ENCODE measurements around the gene FLRT1. TPM values are rescaled to one million over a fixed set of nuclear protein-coding genes. Genes with fewer than 3 reads are reported as not detected.

The FLRT1 gene
- total RNA-seq, 1 donor from 2014 or later, result 0.26 TPM

DNA sequence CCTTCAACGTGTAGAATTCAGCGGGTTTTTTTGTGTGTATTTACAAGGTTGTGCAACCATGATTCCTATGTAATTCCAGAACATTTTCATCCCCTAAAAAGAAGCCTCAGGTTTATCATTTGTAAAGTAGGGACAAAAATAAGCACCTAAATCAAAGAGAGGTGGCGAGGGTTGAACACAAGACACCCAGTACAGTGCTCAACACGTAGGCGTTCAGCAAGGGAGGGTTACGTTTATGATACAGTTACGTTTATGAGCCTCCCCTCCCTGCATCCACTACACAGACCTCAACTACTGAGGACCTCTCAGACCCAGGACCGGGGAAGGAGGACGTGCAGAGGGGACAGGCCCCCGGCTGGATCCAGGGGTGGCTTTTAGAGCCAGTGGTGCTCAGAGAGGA lies 44.7 kb downstream of the FLRT1 start:
- FAIRE-seq (no peak), DNase-seq (ENCODE audit: low read depth) (no peak)
- TF ChIP-seq, protein P1, sequence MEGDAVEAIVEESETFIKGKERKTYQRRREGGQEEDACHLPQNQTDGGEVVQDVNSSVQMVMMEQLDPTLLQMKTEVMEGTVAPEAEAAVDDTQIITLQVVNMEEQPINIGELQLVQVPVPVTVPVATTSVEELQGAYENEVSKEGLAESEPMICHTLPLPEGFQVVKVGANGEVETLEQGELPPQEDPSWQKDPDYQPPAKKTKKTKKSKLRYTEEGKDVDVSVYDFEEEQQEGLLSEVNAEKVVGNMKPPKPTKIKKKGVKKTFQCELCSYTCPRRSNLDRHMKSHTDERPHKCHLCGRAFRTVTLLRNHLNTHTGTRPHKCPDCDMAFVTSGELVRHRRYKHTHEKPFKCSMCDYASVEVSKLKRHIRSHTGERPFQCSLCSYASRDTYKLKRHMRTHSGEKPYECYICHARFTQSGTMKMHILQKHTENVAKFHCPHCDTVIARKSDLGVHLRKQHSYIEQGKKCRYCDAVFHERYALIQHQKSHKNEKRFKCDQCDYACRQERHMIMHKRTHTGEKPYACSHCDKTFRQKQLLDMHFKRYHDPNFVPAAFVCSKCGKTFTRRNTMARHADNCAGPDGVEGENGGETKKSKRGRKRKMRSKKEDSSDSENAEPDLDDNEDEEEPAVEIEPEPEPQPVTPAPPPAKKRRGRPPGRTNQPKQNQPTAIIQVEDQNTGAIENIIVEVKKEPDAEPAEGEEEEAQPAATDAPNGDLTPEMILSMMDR (IDR thresholded peaks at IDR 0.05; ENCODE audit: insufficient read depth, low read length, severe bottlenecking), result no peak
- Histone ChIP-seq H3K4me3 (ENCODE audit: low read depth, low read length) (no peak overlapping the region), H3K36me3 (ENCODE audit: control insufficient read depth, insufficient read depth, low read length) (no peaks in the 10 kb centered on the region), H3K27me3 (ENCODE audit: control insufficient read depth, insufficient read depth, low read length) (peaks cover 7% of the 10 kb centered on the region)

- H3K36me3 ChIP-seq (ENCODE audit: control insufficient read depth, insufficient read depth, low read length), result no peaks in the 10 kb centered on the region
- DNase-seq (ENCODE audit: low read depth) (no peak), FAIRE-seq (no peak)
- peaks cover 7% of the 10 kb centered on the region for H3K27me3 ChIP-seq (ENCODE audit: control insufficient read depth, insufficient read depth, low read length)
- TF ChIP-seq, protein P1 (IDR thresholded peaks at IDR 0.05; ENCODE audit: insufficient read depth, low read length, severe bottlenecking), result no peak
- no peak overlapping the region for H3K4me3 ChIP-seq (ENCODE audit: low read depth, low read length)
Measured at GRCh38 chr11:64081745-64082442, 46.2 kb downstream of the FLRT1 start.

GRCh38 chr11:64083398-64084080 lies 47.8 kb downstream of the FLRT1 start:
- TF ChIP-seq, protein P1 (IDR thresholded peaks at IDR 0.05; ENCODE audit: insufficient read depth, low read length, severe bottlenecking), result no peak
- no peak for FAIRE-seq
- no peak for DNase-seq (ENCODE audit: low read depth)
- Histone ChIP-seq H3K4me3 (ENCODE audit: low read depth, low read length) (no peak overlapping the region), H3K27me3 (ENCODE audit: control insufficient read depth, insufficient read depth, low read length) (peaks cover 9% of the 10 kb centered on the region), H3K36me3 (ENCODE audit: control insufficient read depth, insufficient read depth, low read length) (no peaks in the 10 kb centered on the region)

- FAIRE-seq (no peak), DNase-seq (ENCODE audit: low read depth) (no peak)
- TF ChIP-seq, protein P1 (IDR thresholded peaks at IDR 0.05; ENCODE audit: insufficient read depth, low read length, severe bottlenecking), result no peak
- Histone ChIP-seq H3K27me3 (ENCODE audit: control insufficient read depth, insufficient read depth, low read length) (peaks cover 9% of the 10 kb centered on the region), H3K4me3 (ENCODE audit: low read depth, low read length) (no peak overlapping the region), H3K36me3 (ENCODE audit: control insufficient read depth, insufficient read depth, low read length) (no peaks in the 10 kb centered on the region)
Measured at GRCh38 chr11:64084146-64084950, 48.6 kb downstream of the FLRT1 start.

GRCh38 chr11:64084951-64085710 lies 49.4 kb downstream of the FLRT1 start:
- TF ChIP-seq, protein P1 (IDR thresholded peaks at IDR 0.05; ENCODE audit: insufficient read depth, low read length, severe bottlenecking), result no peak
- FAIRE-seq, result no peak
- Histone ChIP-seq H3K36me3 (ENCODE audit: control insufficient read depth, insufficient read depth, low read length) (no peaks in the 10 kb centered on the region), H3K27me3 (ENCODE audit: control insufficient read depth, insufficient read depth, low read length) (peaks cover 7% of the 10 kb centered on the region), H3K4me3 (ENCODE audit: low read depth, low read length) (no peak overlapping the region)
- no peak for DNase-seq (ENCODE audit: low read depth)

Data from bronchial epithelial cell (primary cell).